GM18951 (cell line): ENCODE results near the gene SYT15.

ENCODE experiments used
- POLR2A ChIP-seq: IDR thresholded peaks from 4 replicates; pipeline ENCODE4 v1.6.1; 2011; ENCODE audit warnings: mild to moderate bottlenecking; ENCODE audit not compliant: insufficient read length, insufficient read depth; ENCODE audit errors: extremely low read depth
- in situ Hi-C: fragments of 300-500 bp; cut with MboI; formaldehyde crosslinking; loops from one replicate; pipeline ENCODE4 v1.12.0; 2022; ENCODE audit warnings: low sequenced_read_pairs, mixed read lengths, inconsistent platforms; ENCODE audit not compliant: unreplicated experiment

Gene SYT15

DNA sequence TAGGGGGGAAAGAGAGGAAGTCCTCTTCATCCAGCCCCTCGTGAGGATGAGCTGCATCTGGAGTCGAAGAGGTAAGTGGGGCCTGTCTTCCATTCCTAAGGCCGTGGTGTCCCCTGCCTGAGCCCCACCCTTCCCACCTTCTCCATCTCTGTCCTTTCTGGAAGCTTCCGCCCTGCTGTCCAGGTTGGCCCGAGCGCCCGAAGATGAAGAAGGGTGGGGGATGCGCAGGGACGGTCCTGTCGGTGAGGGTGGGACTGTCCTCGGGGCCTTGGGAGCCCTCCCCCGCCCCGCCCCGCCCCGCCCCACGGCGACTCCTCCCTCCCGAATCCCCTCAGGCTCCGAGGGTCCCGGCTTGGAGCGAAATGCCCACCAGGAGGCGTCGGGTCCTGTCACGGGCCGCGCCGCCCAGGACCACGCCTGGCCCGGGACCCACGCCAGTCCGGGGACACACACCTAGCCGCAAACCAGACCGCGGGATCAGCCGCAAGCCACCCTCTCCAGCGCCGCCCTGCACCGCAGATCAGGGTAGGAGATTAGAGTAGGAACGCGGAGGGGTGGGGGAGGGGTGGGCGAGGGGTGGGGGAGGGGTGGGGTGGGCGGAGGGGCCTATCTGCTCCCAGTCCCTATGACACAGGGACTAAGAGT is 37.8 kb upstream of the SYT15 start:
- no peak for TF ChIP-seq POLR2A
- in situ Hi-C loops, result loop anchor here (10.0 kb wide), 1 partner anchor 1334 kb away; no protein-coding TSS in a partner anchor

DNA sequence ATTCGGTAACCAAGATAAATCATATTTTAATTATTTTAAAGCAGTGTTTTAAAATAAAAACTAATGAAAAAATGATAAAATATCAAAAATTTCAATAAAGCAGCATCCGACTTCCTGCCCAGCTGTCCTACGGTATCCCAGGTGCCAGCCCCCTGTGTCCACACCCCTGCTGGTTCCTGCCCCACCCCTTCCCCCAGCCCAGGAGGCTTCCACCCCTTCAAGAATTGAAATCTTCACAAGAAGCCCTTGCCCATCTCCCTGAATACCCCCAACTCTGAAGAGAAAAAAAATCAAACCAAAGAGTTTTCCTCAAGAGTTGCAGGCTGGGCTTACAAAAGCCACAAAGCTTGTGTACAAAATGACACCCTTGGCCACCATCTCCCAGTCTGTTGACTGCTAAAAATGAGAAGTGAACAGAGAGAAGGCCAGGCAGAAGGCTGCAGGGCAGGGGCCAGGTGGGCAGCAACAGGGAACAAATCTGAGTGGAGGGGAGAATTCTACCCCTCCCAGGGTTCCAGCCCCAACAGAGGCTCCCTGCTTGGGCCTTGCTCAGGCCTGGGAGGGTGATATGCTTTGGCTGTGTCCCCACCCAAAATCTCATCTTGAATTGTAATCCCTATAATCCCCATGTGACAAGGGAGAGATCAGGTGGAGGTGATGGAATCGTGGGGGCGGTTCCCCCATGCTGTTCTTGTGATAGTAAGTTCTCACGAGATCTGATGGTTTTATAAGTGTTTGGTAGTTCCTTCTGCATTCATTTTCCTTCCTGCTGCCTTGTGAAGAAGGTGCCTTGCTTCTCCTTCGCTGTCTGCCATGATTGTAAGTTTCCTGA is 37.0 kb upstream of the SYT15 start:
- in situ Hi-C loops, result loop anchor here (10.0 kb wide), 1 partner anchor 1333 kb away; no protein-coding TSS in a partner anchor
- no peak for TF ChIP-seq POLR2A

DNA sequence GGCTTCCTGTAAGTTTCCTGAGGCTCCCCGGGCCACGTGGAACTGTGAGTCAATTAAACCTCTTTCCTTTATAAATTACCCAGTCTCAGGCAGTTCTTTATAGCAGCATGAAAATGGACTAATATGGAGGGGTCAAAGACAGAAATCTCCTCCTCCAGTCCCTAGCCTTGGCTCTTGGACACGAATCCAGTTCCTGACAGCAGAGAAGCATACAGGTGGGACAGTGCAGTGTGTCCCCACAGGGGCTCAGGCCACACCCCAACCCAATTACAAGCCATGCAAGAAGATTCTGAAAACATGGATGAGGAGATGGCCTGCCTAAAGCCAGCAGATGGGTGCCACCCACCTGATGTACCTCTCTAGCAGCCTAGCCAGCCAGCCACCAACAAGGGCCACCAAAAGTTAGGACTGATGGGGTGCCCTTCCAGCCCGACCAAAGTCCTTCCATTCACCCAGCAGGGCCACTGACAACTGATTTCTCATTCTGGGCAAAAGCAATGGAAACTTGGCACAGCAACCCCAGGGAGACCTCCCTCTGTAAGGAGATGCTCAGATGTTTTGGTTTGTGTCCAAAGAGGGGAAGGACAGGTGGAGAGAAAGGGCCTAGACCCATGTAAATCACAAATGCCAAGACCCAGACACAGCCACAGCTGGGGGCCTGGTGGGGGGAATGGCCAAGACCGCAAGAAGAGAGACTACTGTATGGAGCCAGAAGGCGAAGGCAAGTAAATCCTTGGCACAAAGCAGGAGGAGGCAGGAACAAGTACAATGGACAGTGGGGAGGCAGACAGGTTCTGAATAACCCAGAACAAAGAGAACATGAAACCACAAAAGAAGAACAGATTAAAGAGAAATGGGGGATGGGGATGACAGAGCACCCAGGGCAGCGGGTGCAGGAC is 36.1 kb upstream of the SYT15 start:
- TF ChIP-seq POLR2A, result no peak
- in situ Hi-C loops, result loop anchor here (10.0 kb wide), 1 partner anchor 1332 kb away; no protein-coding TSS in a partner anchor

DNA sequence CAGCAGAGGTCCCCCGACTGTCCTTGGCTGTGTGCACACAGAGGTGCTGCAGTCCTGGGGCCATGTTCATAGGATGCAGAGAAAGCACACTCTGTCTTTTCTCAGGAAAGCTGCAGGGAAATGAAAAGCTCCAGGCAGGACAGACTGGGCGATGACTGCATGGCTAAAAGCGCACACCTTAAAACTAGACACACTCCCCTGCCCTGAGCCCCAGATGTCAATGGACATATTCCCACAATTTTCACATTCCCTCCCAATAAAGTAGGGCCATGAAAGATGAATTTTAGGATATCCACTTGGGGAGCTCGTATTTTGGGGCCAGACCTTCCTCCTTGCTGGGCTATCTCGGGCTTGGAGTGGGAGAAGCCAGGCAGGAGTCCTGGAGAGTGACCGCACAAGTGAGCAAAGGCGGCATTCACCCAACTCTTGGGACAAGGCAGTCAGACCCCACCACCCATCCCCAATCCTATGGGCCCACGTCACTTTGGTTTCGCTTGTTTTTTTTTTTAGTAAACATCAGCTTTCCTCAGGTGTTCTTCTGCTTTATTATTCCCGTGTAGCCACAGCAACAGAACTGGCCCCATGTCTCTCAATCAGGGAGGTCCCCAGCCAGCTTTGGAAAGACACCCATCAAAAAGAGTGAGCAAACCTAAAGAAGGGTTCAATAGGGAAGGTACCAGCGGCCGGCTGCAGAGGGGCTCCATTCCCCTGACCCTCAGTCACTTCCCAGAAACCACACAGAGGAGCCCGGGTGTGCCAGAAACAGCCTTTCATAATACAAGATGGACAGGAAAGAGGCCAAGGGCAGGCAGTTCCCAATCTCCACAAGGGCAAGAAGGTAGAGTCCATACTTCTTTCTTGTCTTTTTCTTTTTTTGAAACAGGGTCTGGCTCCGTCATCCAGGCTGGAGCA is 35.2 kb upstream of the SYT15 start:
- no peak for TF ChIP-seq POLR2A
- in situ Hi-C loops, result loop anchor here (10.0 kb wide), 1 partner anchor 1331 kb away; no protein-coding TSS in a partner anchor

DNA sequence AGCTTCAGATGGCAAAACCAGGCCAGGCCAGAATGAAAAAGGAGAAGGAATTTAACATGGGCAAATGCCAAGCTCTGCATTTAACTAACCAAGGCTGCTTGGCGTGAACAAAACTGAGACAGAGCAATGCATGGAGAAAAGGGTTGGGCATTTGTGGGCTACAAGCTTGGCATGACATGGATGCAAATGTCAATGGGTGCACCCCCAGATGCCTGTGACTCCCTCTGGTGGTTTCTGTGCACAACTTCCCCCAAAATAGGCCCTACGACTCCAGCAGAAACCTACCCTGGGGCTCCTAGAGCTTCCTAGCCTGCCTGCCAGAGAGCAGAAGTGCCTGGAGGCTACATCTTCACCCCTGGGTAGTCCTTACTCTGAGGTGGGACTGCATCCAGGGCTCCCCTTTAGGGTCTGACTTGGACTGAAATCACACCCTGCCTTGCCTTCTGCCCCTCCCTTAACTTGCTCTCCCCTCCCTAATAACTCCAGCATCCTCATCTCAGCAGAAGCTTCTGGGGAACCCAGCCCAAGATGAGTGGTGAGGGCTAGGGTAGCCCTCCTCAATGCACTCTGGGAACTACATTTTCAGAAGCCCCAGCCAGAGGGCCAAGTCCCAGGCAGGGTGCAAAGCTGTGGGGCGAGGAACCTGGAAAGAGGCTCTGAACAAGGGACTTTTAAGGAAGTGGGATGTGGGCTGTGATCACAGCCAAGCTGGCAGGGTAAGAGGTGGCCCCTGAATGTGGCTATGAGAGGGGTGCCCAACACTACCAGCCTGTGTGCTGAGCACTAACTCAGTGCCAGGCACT is 33.7 kb upstream of the SYT15 start:
- TF ChIP-seq POLR2A, result no peak
- in situ Hi-C loops, result loop anchor here (10.0 kb wide), 1 partner anchor 1330 kb away; no protein-coding TSS in a partner anchor

DNA sequence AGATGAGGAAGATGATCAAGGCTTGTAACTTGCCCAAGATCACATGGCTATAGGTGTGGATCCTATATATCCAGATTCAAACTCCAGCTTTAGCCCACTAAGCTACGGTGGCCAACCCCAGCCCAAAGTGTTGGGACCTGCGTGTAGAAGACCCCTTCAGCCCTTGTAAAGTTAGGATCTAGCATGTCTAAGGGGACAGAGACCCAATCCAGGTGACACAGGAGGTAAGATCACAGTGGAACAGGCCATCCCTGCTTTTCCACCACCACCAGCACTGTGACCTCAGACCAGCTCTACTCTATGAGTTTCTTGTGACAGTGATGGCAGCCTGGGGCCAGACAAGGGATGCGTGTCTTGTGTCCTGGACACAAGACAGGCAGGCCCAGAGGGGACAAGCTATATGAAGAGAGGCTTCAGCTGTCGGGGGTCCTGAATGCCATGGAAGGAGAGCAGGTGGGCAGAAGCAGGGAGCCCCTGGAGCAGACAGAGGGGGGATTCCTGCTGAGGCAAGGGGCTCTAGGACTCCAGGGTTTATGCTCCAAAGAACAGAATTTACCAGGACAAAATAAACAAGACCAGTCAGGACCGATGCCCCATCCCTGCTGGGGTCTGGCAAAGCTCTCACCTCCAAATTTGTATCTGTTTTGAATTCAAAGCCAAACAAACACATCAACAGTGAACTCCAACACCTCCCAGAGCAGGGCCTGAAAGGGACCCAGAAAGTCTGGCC is 32.9 kb upstream of the SYT15 start:
- TF ChIP-seq POLR2A, result no peak
- in situ Hi-C loops, result loop anchor here (10.0 kb wide), 1 partner anchor 1329 kb away; no protein-coding TSS in a partner anchor

DNA sequence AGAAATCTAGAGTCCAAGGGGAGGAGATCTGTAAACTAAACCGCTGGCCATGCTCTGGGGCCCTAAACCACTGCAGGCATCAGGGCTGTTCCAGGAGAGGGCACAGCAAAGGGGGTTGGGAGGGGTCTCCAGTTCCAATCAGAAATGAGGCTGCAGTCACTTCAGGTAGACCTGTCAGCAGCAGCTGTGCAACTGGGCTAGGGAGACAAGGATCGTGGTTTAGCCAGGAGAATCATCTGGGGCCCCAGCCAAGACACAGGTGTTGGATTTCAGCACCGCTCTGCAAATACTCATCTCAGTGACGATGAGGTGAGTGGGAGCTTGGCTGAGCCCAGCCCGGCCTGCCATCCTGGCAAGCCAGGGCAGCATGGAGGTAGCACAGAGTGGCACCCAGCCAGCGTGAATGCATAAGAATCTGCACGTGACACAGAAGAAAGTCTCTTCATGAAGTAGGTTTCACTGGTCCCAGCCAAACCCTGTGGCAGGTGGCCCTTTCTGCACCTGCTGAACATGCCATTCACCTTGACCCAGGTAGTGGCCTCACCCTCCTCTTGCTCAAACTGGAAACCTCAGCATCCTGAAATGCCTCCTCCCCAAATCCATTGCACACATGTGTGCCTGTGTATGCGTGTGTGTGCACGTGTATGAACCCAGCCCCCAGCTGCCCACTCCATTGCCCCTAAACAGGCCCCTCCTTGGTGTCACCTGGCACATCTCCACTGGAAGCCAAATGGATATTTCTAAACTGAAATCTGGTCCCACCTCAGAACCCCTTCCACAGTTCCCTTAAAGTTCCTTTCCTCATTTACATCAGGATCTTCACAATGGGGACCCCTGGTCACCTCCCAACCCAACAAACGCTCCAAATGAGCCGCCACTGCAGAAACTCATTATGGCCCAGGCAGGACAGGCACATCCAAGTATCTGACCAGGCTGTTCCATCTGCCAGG is 32.1 kb upstream of the SYT15 start:
- in situ Hi-C loops, result loop anchor here (10.0 kb wide), 1 partner anchor 1328 kb away; no protein-coding TSS in a partner anchor
- no peak for TF ChIP-seq POLR2A

DNA sequence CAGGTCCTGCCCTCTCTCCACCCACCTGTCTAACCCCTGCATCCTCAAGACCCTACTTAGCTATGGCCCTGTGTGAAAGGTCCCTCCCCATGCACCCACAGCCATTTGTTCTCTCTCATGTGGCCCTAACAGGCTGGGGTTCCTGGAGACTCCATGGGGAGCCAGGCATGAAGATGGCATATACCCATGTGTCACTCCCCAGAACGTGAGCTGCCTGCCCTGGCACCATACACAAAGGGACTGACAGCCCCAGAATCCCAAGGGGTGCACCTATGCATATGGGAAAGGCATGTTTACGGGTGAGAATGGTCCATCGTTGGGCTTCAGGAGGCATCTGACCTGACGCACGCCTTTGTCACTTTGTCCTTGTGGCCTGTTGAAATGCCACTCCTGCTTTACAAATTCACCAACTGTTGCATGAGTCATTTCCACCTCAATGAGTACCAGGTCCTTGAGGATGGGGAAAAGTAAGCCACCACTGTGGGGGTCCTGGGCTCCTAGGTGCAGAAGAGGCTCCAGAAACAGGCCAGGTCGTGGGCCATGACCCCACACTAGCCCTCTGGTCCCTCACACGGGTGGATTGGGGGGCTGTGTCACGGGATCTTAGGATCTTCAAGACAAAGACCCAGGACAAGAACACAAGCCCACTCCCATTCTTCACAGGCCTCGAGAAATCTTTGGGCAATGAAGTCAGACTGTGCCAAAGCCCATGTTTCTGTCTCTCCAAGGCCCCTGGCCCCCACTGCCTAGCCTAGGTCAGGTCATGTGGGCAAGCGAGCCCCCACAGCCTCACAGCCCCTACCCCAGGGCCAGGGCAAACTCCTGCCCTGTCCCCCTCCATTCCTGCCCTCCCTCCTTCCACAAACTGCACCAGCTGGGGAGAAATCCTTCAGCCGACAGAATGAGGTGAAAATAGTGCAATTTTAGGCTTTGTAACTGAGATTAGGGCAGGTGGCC is 31.1 kb upstream of the SYT15 start:
- in situ Hi-C loops, result loop anchor here (10.0 kb wide), 1 partner anchor 1327 kb away; no protein-coding TSS in a partner anchor

More for the DNA sequence above, 31.1 kb upstream of the SYT15 start:
- no peak for TF ChIP-seq POLR2A
